NCI-H524 treated with DMSO at 0.1 percent for 48 hours (cell line): ENCODE data around the gene ECD.
"Not testable (repeated sequence)": the region's sequence is repeated elsewhere in the genome, so short reads cannot be mapped to it uniquely, and the experiment has no call there.

Experiments used
- DNase-seq: peaks from one replicate; lab custom pipeline; 2025; lab: John Stamatoyannopoulos, UW

The ECD gene

DNA sequence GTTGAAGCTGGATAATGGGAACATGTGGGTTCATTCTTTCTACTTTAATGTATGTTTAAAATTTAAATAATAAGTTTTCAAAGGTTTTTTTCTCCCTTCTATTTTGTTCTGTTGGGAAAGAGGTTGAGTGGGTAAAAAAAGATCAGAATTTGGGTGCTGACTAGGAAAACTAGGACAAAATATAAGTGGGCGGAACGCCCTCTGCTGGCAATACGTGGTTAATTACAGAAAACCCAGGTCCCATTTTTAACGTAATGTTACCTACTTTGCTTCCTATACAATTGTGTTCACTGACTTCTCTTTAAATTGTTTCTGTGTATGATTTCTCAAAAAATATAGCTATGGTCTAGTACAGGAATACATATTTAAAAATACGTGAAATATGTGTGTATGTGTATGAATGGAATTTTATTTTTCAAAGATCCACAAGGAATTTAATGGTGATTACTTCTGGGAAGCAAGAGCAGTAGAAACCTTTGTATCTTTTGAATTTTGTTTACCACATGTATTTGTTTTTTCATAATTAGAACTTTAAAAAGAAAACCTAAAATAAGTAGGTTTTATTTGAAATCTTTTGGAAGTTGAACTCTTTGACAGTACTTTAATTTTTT lies 8.7 kb downstream of the ECD start:
- DNase-seq = no peak

DNA sequence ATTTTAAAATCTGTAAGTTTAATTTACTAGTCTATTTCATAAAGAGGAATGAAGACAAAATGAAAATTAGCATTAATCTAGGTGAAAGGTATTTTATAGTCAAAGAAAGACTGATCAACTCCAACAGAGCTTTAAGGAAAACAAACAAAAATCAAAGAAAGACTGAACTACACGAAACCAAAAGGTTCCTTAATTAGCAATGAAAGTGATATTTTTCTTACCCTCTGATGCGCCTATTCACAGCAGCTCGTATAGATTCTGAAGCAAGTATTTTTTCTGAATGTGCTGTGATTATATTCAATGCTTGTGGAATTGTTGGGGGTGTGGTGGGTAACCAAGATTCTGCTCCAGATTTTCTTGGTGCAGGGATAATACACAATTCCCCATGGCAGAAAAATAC lies 11.8 kb downstream of the ECD start:
- DNase-seq = no peak

DNA sequence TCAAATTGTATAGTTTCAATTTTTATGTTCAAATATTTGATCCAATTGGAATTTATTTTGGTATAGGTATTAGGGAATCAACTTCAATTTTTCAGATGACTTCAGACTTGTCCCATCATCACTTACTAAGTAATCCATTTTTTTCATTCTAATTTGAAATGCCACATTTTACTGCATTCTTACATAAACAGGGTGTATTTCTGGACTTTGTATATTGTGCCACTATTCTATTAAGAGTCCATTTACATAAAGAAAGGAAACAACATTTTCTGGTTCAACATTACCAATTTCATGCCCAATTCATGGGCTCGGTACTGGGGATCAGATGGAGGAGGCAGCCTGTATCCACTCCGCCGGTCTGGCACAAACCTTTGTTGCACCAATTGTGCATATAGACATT lies 15.8 kb downstream of the ECD start:
- DNase-seq = no peak

DNA sequence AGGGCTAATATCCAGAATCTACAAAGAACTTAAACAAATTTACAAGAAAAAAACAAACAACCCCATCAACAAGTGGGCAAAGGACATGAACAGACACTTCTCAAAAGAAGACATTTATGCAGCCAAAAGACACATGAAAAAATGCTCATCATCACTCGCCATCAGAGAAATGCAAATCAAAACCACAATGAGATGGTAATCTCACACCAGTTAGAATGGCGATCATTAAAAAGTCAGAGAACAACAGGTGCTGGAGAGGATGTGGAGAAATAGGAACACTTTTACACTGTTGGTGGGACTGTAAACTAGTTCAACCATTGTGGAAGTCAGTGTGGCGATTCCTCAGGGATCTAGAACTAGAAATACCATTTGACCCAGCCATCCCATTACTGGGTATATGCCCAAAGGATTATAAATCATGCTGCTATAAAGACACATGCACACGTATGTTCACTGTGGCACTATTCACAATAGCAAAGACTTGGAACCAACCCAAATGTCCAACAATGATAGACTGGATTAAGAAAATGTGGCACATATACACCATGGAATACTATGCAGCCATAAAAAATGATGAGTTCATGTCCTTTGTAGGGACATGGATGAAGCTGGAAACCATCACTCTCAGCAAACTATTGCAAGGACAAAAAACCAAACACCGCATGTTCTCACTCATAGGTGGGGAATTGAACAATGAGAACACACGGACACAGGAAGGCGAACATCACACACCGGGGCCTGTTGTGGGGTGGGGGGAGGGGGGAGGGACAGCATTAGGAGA lies 17.0 kb downstream of the ECD start:
- not testable (repeated sequence) for DNase-seq

DNA sequence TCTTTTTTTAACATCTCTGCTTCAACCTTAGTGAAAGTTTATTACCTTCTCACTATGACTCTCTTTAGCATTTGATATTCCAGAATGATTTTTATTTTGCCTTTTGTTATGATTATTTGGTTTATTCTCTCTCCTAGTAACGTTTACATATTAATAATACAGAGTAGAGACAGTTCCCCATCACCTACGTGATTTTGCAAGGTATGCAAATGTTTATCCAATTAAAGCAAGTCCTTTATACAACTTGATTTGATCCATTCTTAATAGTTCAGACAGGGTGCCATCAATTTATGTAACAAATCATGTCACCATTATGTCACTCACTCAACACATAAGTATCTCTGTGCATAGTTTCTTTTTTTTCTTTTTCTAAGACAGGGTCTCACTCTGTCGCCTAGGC lies 26.2 kb downstream of the ECD start:
- DNase-seq = no peak

DNA sequence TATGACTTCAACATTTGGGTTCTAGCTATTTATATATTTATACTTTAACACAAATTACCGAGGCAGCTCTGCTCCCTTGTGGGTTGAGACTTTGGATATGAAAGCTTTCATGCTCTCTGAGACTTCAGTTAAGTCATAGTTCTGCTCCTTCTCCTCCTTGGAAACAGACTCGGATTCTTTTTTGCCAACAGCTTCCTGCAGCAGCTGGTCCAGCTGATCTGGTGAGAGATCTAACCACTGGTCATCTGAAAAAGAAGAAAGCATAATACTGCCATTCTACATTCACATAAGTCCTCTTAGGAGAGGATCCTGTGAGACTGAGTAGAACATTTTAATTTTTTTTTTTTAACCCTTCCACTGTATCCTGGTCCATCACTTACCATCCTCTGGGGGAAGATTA lies 28.6 kb downstream of the ECD start:
- DNase-seq = no peak

DNA sequence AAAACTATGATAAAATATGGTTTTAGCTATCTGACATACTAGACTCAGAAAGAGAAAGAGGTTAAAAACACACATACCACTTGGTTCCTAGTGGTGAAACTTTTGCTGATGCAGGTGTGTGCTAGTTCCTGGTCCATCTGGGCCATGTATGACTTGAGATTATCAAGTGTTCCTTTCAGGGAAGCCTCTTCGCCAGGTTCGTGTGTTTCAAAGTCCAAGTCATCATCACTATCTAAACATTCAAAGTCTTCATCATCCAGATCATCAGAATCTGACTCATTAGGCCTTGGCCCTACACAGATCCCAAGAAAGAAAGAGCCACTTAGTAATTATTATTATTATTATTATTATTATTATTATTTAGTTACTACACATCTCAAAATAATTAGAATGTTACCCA lies 31.2 kb downstream of the ECD start:
- no peak for DNase-seq

DNA sequence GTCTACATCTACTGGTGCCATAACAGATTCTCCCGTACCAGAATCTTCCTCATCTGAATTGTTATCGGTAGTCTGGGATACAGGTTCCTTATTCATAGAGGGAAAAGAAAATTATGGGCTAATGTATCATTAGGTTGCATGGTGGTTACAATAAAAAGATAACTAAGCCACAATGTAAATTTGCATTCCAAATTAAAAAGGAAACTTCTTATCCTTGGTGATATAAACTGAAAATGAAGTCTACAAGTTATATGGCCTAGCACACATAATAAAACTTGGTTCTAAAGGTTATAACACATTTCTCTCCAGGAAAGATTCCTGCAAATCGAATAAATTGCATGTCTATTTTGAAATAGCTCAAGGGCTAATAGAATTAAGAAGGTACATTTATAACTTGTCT lies 33.1 kb downstream of the ECD start:
- no peak for DNase-seq

DNA sequence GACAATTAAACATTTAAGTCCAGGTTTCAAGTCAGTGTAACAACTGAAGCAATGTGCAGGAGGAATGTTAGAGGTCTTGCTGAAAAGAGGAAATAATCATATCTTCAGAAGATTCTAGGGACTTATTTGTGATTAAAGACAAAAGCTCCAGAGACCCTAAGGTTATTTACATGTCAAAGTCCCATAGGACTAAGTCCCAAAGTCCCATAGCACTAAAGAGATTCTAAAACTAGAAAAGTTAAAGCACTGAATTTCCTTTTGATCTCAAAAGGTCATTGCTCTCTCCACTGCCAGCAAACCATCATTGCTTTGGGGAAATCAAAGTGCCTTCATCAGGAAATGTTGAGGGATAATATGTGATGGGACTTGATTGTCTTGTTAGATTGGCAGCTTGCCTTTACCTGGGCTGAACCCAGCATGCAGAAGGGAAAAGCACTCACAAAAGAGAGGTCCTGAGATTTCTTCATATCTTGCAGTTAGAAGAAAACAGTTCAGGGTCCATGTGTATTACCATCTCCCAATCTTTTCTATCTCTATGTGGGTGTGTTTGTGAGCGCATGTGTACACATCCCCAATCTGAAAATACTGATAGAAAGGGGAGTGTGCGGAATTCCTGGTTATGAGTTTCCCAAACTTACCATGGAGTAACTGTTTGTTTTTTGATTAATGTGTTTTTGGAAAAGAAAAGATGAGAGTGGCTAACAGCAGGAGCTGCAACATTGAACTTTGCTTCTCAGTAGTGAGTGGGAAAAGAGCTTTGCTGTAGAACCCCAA lies 35.7 kb downstream of the ECD start:
- DNase-seq = no peak

DNA sequence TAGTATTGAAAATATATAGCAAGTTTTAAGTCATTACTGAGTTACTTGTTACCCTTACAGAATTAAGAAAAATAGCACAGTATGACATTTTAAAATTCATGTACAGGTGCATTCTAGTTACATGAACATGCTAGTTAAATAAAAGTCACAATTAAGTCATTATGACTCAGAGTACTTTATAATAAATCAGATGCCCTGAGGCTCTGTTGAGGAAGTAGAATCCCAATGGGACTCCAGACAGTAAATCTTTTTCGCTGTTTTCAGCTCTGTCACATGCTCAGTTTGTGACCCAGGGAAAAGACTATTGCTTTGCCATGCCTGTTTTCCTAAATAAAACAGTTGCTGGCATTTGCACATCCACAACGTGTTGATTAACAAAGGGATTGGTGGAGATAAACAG lies 36.5 kb downstream of the ECD start:
- DNase-seq = no peak

DNA sequence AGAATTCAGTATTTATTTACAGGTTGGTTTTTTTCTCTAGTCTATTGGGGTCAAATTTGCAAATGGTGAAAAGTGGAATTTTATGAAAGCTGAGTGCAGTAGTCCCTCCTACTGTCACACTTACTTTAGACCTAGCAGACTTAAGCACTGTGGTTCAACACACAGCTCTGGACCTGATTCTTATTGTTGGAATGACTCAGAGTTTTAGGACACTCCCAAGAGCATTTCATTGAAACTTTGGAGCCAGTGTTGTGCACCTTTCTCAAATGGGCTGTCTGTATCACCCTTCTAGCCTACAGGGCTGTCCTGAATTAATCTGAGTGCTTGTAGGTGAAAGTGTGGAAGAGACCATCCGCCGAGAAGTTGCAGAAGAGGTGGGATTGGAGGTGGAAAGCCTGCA lies 41.5 kb downstream of the ECD start:
- DNase-seq = no peak

DNA sequence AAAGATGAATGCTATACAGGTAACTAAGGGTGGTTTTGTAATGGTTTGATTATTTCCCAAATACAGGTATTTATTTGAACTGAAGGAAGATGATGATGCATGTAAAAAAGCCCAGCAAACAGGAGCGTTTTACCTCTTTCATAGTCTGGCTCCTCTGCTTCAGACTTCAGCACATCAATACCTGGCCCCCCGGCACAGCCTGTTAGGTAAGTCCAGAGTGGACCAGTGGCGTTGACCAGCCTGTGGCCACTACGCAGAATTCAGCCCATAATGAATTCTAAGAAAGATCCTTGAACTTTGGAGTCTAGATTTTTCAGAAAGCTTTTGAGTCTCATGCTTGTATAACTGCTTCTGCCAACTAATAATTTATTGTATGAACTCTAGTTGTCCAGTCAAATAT lies 47.9 kb downstream of the ECD start:
- DNase-seq = no peak

DNA sequence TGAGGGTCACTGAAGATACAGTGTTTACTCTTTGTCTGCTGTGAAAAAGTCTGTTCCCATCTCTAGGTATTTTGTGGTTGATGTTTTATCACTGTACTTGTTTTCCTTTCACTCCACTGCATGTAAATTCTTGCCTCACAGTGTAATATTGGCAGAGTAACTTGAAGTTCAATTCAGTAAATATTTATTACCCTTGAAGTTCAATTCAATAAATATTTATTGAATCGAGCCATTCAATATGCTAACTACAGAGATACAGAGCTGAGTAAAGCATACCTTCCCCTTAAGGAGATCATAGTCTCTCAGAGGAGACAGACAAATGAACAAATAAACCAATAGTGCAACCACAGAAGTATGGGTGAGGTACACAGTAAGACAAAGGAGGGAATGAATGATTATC lies 48.4 kb downstream of the ECD start:
- DNase-seq = no peak

DNA sequence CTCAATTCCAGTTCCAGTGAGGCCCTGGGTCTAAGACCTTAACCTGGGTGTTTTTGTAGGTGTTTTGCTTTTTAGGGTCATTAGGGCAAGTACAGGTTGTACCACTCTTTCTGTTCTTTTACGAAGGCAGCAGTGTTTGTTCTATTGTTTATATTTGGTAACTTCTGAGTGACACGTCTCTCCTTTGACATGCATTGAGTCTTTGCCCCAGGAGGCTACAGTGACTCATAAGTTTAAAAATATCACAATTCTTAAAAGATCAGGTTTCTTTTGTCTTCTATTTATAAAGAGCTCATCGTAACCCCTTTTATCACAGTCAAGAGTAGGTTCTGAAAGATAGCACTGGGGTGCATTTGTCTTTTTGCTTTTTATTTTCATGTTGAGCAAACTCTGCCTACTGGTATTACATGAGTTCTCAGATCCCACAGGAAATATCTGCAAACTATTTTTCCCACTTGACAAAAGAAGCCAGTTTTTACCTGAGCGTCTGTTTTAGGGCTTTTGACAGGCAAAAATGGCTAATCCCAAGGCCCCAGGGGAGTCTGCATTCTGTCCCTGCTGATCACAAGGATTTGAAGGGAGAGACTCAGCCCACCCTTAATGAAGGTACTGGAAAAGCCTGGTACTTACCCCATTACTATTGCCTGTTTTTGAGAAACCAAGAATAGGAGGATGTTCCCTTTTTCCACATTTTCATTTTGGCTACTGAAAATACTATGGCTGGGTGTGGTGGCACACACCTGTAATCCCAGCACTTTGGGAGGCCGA lies 49.6 kb downstream of the ECD start:
- no peak for DNase-seq

DNA sequence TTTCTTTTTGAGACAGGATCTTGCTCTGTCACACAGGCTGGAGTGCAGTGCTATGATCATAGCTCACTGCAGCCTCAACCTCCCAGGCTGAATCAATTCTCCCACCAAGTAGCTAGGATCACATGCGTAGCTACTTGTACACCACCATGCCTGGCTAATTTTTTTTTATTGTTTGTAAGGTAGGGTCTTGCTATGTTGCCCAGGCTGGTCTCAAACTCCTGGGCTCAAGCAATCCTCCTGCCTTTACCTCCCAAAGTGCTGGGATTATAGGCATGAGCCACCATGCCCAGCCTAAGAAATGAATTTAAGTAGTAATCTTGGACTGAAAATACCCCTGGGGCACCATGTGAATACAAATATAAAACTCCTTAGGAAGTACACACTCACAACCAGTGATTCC lies 51.8 kb downstream of the ECD start:
- no peak for DNase-seq

DNA sequence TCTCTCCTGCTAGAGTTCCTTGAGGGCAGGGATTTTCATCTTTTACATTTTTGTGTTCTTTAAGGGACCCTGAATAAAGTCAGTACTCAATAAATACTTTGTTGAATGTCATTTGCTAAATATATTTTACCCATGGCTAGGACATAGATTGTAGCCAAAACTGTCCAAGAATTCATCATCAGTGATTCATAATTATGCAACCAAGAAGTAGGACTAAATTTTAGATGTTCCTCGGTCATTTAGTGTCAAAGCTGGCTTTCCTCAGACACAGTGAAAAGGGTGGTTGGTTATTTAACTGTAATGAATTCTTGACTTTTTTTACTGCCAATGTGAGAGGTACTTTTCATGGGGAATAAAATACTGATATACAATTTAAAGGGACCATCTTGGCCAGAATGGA lies 54.3 kb downstream of the ECD start:
- DNase-seq = no peak

DNA sequence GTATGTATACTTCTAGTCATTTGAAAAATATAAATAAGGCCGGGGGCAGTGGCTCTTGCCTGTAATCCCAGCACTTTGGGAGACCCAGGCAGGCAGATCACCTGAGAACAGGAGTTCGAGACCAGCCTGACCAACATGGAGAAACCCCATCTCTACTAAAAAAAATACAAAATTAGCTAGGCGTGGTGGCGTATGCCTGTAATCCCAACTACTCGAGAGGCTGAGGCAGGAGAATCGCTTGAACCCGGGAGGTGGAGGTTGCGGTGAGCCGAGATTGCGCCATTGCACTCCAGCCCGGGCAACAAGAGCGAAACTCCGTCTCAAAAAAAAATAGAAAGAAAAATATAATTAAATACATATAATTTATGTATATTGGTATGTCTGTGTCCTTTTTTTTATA lies 55.8 kb downstream of the ECD start:
- DNase-seq = not testable (repeated sequence)

DNA sequence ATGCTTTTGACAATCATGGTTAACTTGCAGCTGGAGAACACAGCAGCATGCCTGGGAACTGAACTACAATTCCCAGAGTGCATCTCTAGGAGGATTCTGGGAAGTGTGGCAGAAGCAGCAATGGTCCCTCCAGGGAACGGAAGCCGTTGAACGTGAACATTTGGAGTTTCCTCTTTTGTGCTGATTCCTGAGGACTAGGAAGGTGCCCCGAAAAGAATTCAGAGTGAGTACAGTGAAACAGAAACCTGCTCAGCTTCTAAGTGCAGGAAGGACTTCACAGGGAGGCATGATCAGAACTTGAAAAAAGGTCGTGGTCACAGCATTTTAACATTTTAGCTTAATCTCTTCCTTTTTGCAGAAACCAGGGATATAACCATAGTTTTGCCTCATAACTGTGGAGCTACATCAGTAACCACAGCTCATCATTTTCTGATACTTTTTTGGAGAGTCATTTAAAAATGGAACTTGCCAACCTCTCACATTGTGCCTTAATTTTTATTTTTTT lies 57.4 kb downstream of the ECD start, which contains the start of gene NUDT13:
Gene NUDT13 (plus strand): TSS at position 111 of the 505 bp plus-strand sequence. CDS start 3,911 bp downstream, outside the sequence.
- no peak for DNase-seq

DNA sequence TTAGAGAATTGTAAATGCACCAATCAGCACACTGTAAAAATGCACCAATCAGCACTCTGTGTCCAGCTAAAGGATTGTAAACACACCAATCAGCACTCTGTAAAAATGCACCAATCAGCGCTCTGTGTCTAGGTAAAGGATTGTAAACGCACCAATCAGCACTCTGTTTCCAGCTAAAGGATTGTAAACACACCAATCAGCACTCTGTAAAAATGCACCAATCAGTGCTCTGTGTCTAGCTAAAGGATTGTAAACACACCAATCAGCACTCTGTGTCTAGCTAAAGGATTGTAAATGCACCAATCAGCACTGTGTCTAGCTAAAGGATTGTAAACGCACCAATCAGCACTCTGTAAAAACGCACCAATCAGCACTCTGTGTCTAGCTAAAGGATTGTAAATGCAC lies 58.6 kb downstream of the ECD start:
- DNase-seq = not testable (repeated sequence)

DNA sequence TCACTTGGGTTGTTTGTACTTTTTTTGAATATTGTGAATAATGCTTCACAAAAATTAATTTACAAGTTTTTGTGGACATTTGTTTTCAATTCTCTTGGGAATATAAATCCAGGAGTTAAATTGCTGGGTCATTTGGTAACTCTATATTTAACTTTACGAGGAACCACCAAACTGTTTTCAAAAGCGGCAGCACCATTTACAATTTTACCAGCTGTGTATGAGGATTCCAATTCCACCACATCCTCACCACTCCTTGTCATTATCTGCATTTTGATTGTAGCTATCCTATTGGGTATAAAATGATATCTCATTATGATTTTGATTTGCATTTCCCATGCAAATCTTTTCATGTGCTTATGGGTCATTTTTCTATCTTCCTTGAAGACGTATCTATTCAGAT lies 61.5 kb downstream of the ECD start:
- no peak for DNase-seq

DNA sequence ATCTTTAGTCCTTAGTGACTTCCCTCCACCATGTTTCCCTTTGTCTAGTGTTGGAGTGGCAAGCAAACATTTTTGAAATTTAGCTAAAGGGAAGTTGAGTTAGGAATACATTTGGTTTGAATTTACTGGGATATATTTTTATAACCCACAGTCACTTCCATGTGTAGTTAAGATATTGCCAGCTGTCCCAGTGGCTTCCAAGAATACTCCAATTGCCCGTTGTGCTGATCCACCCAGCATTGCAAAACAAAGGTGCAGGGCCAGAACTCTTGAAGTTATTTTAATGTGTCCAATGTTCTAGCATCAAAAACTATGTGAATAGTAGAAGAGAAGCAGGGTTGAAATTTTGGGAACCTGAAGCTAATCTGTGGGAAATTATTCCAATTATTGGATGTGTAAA lies 68.7 kb downstream of the ECD start:
- no peak for DNase-seq

DNA sequence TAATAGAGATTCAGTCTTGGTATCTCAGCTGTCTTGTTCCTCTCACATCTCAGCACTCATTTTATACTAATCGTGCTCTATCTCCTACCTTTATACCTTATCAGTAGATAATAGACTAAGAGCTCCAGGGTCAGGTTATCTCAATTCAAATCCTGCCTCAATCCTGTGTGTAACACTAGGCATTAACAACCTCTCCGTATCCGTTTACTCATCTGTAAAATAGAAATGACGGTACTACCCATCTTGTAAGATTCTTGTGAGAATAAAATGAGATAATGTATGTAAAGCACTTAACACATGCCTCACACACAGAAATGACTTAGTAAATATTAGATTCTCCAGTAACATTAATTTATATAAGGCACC lies 70.5 kb downstream of the ECD start:
- DNase-seq = no peak
